GM19467 (cell line): Measurements from ENCODE around the gene TNRC6C.

Experiments
- ATAC-seq: cut with Tn5 transposase; IDR thresholded peaks from one replicate; pipeline ENCODE4 v1.9.1; 2021; ENCODE audit warnings: mild to moderate bottlenecking, moderate library complexity; ENCODE audit not compliant: unreplicated experiment

The TNRC6C gene

DNA sequence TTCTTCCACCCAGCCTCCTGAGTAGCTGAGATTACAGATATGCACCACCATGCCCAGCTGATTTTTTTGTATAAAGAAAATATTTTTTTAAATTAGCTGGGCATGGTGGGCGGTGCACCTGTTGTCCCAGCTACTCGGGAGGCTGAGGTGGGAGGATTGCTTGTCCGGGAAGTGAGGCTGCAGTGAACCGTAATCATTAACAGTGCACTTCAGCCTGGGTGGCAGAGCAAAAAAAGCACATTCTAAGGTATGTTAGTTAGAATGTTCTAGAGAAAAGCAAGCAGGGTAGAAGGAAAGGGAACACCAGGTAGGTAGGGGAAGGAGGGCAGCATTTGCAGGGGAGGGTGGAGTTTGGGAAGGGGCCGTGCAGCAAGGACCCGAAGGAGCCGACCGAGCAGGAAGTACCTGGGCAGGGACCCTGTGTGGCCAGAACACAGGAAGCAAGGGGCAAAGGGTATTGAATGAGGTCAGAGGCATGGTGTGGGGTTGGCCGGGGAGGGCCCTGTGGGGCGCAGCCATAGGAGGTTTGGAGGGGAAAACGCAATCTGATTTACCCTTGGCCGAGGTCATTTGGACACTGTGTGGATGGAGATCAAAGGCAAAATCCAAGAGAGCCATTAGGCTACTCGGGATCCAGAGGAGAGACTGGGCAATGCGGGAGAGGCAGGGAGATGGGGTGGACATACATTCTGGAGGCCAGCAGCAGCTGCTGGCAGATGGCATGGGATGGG, 189.9 kb downstream of the TNRC6C start:
- ATAC-seq, result no peak

DNA sequence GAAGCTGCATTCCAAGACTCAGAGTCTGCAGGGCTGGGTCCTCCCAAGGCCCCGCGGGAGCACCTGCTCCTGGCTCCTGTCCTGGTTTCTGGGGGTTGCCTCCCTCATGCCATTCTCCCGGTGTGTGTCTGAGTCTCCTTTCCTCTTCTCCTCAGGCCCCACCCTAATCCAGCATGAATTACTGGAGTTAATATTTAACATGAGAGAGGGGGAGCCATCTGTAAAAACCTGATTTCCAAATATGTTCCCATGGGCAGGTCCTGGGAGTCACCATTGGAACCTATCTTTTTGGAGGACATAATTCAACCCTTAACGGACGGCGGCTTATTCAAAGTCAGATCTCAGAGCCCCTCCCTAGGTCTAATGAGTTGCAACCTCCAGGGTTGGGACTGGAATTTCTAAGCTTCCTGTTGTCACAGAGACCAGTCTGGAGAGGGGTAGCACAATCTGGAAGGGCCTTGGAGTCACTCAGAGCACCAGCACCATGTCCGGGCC, 193.1 kb downstream of the TNRC6C start:
- ATAC-seq, result no peak

DNA sequence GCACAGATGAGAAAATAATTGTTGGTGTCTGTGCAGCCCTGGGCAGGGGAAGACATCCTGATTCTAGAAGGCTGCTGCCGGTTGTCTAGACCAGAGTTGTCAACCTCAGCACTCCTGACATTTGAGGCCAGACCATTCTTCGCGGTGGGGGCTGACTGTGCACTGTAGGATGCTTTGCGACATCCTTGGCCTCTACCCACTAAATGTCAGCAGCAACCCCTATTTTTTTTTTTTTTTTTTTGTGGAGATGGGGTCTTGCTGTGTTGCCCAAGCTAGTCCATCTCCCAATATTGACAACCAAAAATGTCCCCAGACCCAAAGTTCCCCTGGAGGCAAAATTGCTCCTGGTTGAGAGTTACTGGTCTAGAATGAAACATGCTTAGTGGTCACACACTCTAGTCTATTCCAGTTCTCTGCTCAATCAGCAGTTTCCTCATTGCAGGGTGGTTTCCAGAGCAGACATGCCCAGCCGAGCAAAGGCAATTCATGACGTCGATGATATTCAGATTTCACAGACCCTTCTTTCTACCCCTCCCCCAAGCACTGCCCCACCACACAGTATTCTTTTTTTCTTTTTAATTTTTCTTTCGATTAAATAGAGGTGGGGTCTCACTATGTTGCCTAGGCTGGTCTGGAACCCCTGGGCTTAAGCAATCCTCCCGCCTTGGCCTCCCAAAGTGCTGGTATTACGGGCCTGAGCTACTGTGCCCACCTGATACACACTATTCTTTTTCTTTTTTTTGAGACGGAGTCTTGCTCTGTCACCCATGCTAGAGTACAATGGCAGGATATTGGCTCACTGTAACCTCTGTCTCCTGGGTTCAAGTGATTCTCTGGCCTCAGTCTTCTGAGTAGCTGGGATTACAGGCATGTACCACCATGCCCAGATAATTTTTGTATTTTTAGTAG, 196.7 kb downstream of the TNRC6C start:
- peak; percentile 42 for ATAC-seq
